Embryonic facial prominence (tissue), 1 donor: Measurements from ENCODE around the gene CFDP1.

Experiments used
- DNase-seq: peaks from one replicate; pipeline ENCODE4 v3.0.0-alpha.2; 2016; ENCODE audit errors: extremely low spot score

CFDP1 gene

GRCh38 chr16:75319513-75320411 is 113.5 kb downstream of the CFDP1 start:
- no peak for DNase-seq

- DNase-seq, result no peak
Observed at GRCh38 chr16:75318737-75319136, 114.6 kb downstream of the CFDP1 start.

DNA sequence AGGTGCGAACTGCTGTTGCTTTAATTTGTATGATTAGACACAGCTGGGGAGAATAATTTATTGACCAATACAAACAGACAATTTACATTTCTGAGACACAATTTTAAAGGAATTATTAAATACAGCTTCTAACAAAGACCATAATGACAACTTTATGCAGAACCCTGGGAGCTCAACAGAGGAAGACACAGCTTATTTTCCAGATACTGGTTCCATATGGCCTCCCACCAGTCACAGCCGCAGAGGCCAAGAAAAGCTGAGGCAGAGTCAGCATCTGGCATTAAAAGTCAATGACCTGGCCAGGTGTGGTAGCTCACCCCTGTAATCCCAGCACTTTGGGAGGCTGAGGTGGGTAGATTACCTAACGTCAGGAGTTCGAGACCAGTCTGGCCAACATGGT is 115.8 kb downstream of the CFDP1 start:
- DNase-seq, result no peak

GRCh38 chr16:75317101-75317522 is 116.2 kb downstream of the CFDP1 start:
- no peak for DNase-seq

GRCh38 chr16:75315539-75316306 is 117.6 kb downstream of the CFDP1 start:
- no peak for DNase-seq

- DNase-seq, result no peak
Observed at GRCh38 chr16:75312875-75313274, 120.4 kb downstream of the CFDP1 start.

DNA sequence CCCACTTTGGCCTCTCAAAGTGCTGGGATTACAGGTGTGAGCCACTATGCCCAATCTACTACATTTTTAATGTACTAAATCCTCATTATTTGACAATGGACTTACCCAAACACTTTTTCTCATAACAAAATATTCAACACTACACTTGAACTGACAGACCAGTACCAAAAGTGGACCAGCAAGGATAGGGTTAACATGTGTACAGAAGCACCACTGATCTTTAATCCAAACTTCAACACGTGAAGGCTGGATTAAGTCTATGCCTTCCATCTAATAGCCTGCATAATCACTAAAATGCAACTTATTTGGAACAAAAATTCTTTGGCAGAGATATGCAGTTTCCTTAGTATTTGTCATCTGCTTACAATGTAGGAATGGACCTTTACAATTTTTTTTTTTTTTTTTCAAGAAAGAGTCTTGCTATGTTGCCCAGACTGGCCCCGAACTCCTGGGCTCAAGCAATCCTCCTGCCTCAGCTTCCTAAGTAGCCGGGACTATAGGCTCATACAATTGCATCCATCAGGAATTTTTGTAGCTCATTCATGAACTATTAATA is 121.8 kb downstream of the CFDP1 start:
- DNase-seq, result no peak

GRCh38 chr16:75310541-75310940 is 122.8 kb downstream of the CFDP1 start:
- no peak for DNase-seq

DNA sequence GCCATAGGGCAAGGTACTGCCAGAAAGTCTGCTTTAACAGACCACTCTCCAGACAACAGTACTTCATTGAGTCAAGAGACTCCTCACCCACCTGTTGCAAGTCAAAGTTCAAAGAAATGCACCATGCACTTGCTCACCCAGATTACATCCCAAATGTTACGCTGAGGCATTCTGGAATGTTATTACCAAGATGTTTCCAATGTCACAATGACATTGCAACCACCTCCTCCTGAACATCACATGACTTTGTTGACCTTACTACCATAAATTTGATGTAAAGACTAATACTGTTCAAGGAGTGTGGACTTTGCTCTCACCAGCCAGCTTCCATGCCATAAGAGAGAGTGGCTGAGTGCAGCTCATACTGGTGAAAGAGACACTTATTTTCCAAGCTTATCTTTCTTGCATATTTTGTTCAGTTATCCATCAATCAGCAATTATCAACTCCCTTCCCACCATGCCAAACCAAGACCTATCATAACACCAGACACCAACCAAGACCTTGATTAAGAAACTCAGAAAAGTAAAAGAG is 123.3 kb downstream of the CFDP1 start:
- DNase-seq, result no peak

DNA sequence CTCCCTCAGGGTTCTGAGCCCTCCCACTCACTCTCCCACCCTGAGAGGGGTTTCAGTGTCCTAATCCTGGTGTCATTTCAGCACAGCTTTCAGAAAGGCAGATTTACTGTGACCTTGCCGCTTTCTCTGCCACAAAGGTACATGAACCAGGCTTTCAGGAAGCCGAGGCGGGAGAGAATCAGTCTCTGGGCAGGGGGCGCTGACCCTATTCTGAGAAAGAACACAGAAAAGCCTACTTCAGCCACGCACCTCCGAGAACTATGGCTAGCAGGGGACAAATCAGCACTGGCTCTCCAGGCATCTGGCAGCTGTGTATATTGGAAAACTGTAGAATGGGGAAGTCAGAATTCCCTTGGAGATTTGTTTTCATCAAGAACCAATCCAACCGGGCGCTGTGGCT is 124.1 kb downstream of the CFDP1 start:
- no peak for DNase-seq

DNA sequence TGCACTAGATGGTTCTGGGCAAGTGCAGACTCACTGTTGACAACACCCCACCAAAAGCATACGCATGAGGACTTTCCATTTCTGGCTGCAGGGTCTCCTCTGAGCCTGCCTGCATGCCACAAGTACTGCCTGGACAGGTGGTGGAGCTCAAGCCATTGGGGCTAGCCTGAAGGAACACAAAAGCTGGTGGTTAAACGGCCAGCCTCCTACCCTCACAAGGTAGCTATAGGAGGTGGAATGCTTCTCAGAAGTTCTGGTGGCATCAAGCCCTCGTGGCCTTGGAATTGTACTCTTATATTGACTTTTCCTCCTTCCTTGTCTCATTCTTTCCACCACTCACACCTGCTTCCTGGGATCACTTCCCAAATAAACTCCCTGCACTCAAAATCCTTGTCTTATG is 125.3 kb downstream of the CFDP1 start:
- no peak for DNase-seq

DNA sequence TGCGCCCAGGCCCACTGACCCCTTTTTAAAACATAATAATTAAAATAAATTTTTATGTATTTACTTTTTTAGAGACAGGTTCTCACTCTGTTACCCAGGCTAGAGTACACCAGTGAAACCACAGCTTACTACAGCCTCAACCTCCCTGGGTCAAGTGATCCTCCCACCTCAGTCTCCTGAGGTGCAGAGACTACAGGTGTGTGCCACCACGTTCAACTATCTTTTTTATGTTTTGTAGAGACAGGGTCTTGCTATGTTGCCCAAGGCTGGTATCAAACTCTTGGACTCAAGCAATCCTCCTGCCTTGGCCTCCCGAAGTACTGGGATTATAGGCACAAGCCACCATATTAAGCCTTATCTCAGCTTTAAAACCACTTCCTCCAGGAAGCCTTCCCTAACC is 125.8 kb downstream of the CFDP1 start:
- DNase-seq, result no peak

- no peak for DNase-seq
Observed at GRCh38 chr16:75306099-75306762, 127.1 kb downstream of the CFDP1 start.

- DNase-seq, result peak; percentile 60
Observed at GRCh38 chr16:75305364-75306098, 127.8 kb downstream of the CFDP1 start.

- no peak for DNase-seq
Observed at GRCh38 chr16:75304521-75305363, 128.6 kb downstream of the CFDP1 start.

GRCh38 chr16:75301804-75302203 is 131.5 kb downstream of the CFDP1 start:
- DNase-seq, result no peak

- no peak for DNase-seq
Observed at GRCh38 chr16:75298267-75298666, 135.0 kb downstream of the CFDP1 start.

DNA sequence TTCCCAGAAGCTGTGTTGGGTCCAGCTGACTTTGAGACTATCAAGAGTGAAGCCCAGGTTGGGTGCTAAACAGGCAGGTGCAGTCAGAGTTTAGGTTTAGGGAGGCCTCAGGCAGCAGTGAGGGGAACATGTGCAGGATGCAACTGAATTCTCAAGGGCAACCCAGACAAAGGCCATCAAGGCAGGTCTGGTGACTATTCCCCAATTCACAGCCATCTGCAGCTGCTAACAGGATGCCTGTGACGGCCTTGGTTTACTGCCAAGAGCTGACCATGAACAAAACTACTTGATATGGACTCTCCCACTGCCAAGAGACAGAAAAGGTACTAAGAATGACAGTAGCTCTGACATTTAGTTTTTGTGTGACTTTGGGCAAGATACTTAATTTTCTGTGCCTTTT is 136.7 kb downstream of the CFDP1 start:
- DNase-seq, result no peak

- no peak for DNase-seq
Observed at GRCh38 chr16:75294773-75295459, 138.4 kb downstream of the CFDP1 start.

GRCh38 chr16:75293772-75294171 is 139.5 kb downstream of the CFDP1 start:
- DNase-seq, result no peak
